Keratinocyte (primary cell): Measurements from ENCODE around the gene POMT2. TPM values are rescaled to one million over a fixed set of nuclear protein-coding genes. Genes with fewer than 3 reads are reported as not detected.

Experiments
- DNase-seq: peaks from one replicate; pipeline ENCODE4 v3.0.0-alpha.2; 2011; ENCODE audit warnings: low read depth, missing footprints, low spot score
- FAIRE-seq: peaks from 2 replicates; lab custom pipeline; 2011; peaks lifted over from hg19 to GRCh38; lab: Jason Lieb, UNC
- H2AFZ ChIP-seq: 2 replicates; pipeline ENCODE4 v1.6.0; 2012; ENCODE audit warnings: low read length, control low read depth, inconsistent platforms; ENCODE audit not compliant: control insufficient read depth
- H3K27ac ChIP-seq: 2 replicates; pipeline ENCODE4 v1.5.1; 2011; ENCODE audit warnings: low read length; ENCODE audit not compliant: control insufficient read depth, insufficient read depth
- H3K27me3 ChIP-seq: 3 replicates; pipeline ENCODE4 v1.6.0; 2011; ENCODE audit warnings: low read length; ENCODE audit not compliant: control insufficient read depth, insufficient read depth; ENCODE audit errors: extremely low read depth
- H3K36me3 ChIP-seq, 2 experiments: 2 replicates in 1 of 2; 3 replicates in 1 of 2; pipeline ENCODE4 v1.5.1; 2011; ENCODE audit warnings: low read length in 2 of 2, mild to moderate bottlenecking in 1 of 2; ENCODE audit not compliant: control insufficient read depth in 2 of 2, insufficient read depth in 2 of 2; ENCODE audit errors: extremely low read depth in 1 of 2
- H3K4me1 ChIP-seq: 3 replicates; pipeline ENCODE4 v1.5.1; 2011; ENCODE audit warnings: low read length; ENCODE audit not compliant: control insufficient read depth, insufficient read depth; ENCODE audit errors: extremely low read depth
- H3K4me2 ChIP-seq: 3 replicates; pipeline ENCODE4 v1.6.0; 2011; ENCODE audit warnings: low read depth, low read length; ENCODE audit not compliant: control insufficient read depth, insufficient read depth; ENCODE audit errors: extremely low read depth
- H3K4me3 ChIP-seq, 3 experiments: fragments of 200-600 bp in 1 of 3; sonication (generic) in 1 of 3; 2 replicates in 2 of 3; 3 replicates in 1 of 3; pipeline ENCODE4 v1.5.1; 2011 to 2016; ENCODE audit warnings: low read length in 3 of 3, mild to moderate bottlenecking in 3 of 3, control low read depth in 2 of 3, inconsistent platforms in 1 of 3, low read depth in 1 of 3, mixed read lengths in 1 of 3, mixed run types in 1 of 3, moderate library complexity in 1 of 3; ENCODE audit not compliant: control insufficient read depth in 2 of 3, insufficient read depth in 2 of 3; ENCODE audit errors: extremely low read depth in 1 of 3
- H3K79me2 ChIP-seq: 2 replicates; pipeline ENCODE4 v1.6.0; 2012; ENCODE audit warnings: low read length; ENCODE audit not compliant: control insufficient read depth, insufficient read depth
- H3K9ac ChIP-seq: 3 replicates; pipeline ENCODE4 v1.6.0; 2011; ENCODE audit warnings: low read length; ENCODE audit not compliant: control insufficient read depth, insufficient read depth; ENCODE audit errors: extremely low read depth
- H3K9me1 ChIP-seq: 3 replicates; pipeline ENCODE4 v1.6.0; 2011; ENCODE audit warnings: low read length; ENCODE audit not compliant: control insufficient read depth, insufficient read depth; ENCODE audit errors: extremely low read depth
- H3K9me3 ChIP-seq: 2 replicates; pipeline ENCODE4 v1.5.1; 2012; ENCODE audit warnings: low read depth, low read length; ENCODE audit not compliant: control insufficient read depth
- H4K20me1 ChIP-seq: 3 replicates; pipeline ENCODE4 v1.6.0; 2011; ENCODE audit warnings: low read length; ENCODE audit not compliant: control insufficient read depth, insufficient read depth; ENCODE audit errors: extremely low read depth
- EZH2 ChIP-seq: IDR thresholded peaks from one replicate; pipeline ENCODE4 v1.6.1; 2012; ENCODE audit warnings: inconsistent platforms, mild to moderate bottlenecking, low read length, moderate library complexity
- dilution Hi-C: fragments of 300-500 bp; cut with MboI; formaldehyde crosslinking; loops from one replicate; pipeline ENCODE4 v1.7.0; 2020; ENCODE audit warnings: low sequenced_read_pairs; ENCODE audit not compliant: extremely low pct_ligation_motif_present
- polyA plus RNA-seq, 5 experiments: library from polyadenylated mRNA; depleted of rRNA in 3 of 5; stranded (reverse) in 3 of 5; stranded (forward) in 1 of 5; unstranded in 1 of 5; fragments of >200 nt; gene quantifications; 1 replicate in 1 of 5; 2 replicates in 3 of 5; 3 replicates in 1 of 5; pipeline versions ENCODE4 v1.2.1 to v1.2.3, GENCODE V29; 2011 to 2012; ENCODE audit warnings: missing spikeins in 2 of 5, low read depth in 1 of 5, low replicate concordance in 1 of 5
- TF ChIP-seq, protein P1 (sequence below), 3 experiments: IDR thresholded peaks in 1 of 3; conservative IDR thresholded peaks in 1 of 3; optimal IDR thresholded peaks in 1 of 3; 2 replicates in 2 of 3; 3 replicates in 1 of 3; pipeline versions ENCODE3 to v1.5.1; 2011; ENCODE audit warnings: low read length in 3 of 3, mild to moderate bottlenecking in 3 of 3, moderate library complexity in 2 of 3, control low read depth in 1 of 3, inconsistent platforms in 1 of 3; ENCODE audit not compliant: insufficient read depth in 2 of 3; ENCODE audit errors: extremely low read depth in 1 of 3

POMT2 gene
- polyA plus RNA-seq, 1 donor (not counting 4 experiments of a cell fraction or from before 2014, with no cell fraction given), result 21.1 TPM

DNA sequence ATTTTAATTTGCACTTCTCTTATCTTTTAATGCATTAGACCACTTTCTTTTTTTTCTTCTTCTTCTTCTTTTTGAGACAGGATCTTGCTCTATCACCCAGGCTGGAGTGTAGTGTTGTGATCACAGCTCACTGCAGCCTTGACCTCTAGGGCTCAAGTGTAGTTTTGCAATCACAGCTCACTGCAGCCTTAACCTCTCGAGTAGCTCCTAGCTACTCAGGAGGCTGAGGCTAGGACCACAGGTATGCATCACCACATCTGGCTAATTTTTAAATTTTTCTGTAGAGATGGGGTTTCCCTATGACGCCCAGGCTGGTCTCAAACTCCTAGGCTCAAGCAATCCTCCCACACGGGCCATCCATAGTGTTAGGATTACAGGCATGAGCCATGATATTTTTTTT is 43.5 kb upstream of the POMT2 start:
- dilution Hi-C loops, result no loop called here
- no peak overlapping the region for H3K4me3 ChIP-seq
- no peak overlapping the region for H3K4me2 ChIP-seq
- H3K27ac ChIP-seq, result no peak overlapping the region
- TF ChIP-seq, protein P1, sequence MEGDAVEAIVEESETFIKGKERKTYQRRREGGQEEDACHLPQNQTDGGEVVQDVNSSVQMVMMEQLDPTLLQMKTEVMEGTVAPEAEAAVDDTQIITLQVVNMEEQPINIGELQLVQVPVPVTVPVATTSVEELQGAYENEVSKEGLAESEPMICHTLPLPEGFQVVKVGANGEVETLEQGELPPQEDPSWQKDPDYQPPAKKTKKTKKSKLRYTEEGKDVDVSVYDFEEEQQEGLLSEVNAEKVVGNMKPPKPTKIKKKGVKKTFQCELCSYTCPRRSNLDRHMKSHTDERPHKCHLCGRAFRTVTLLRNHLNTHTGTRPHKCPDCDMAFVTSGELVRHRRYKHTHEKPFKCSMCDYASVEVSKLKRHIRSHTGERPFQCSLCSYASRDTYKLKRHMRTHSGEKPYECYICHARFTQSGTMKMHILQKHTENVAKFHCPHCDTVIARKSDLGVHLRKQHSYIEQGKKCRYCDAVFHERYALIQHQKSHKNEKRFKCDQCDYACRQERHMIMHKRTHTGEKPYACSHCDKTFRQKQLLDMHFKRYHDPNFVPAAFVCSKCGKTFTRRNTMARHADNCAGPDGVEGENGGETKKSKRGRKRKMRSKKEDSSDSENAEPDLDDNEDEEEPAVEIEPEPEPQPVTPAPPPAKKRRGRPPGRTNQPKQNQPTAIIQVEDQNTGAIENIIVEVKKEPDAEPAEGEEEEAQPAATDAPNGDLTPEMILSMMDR (optimal IDR thresholded peaks at IDR 0.05 in 1 of 3, IDR thresholded peaks at IDR 0.05 in 1 of 3, conservative IDR thresholded peaks at IDR 0.05 in 1 of 3; ENCODE audit: extremely low read depth in 1 of 3, insufficient read depth in 2 of 3, low read length in 3 of 3), result no peak
- TF ChIP-seq EZH2, result no peak
- no peaks in the 10 kb centered on the region for H3K27me3 ChIP-seq
- H3K36me3 ChIP-seq, result no peaks in the 10 kb centered on the region
- H3K4me1 ChIP-seq, result no peaks in the 10 kb centered on the region
- no peaks in the 10 kb centered on the region for H3K79me2 ChIP-seq
- H4K20me1 ChIP-seq, result no peaks in the 10 kb centered on the region
- no peak for FAIRE-seq
- no peak overlapping the region for H2AFZ ChIP-seq
- DNase-seq, result no peak
- no peak overlapping the region for H3K9ac ChIP-seq
- no peaks in the 10 kb centered on the region for H3K9me3 ChIP-seq
- H3K9me1 ChIP-seq, result no peaks in the 10 kb centered on the region

DNA sequence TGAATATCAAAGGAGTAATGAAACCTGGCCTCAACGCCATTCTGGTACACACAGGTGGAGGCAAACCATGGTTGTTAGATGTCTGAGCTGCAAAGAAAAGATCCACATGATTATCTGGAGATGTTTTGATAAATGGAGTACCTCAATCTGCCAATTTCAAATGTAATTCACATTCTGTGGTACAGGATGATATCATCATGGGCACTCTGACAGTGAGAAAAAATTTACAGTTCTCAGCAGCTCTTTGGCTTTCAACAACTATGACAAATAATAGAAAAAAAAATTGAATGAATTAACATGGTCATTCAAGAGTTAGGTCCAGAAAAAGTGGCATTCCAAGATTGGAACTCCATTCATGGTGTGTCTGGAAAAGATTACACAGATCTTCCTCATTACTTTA is 38.9 kb upstream of the POMT2 start:
- Histone ChIP-seq H4K20me1 (no peaks in the 10 kb centered on the region), H3K9me1 (no peaks in the 10 kb centered on the region), H3K4me3 (no peak overlapping the region), H3K4me1 (no peaks in the 10 kb centered on the region), H3K27ac (no peak overlapping the region), H3K9ac (no peak overlapping the region), H3K36me3 (no peaks in the 10 kb centered on the region), H3K27me3 (no peaks in the 10 kb centered on the region), H3K9me3 (no peaks in the 10 kb centered on the region), H3K79me2 (no peaks in the 10 kb centered on the region), H2AFZ (no peak overlapping the region), H3K4me2 (no peak overlapping the region)
- no peak for FAIRE-seq
- dilution Hi-C loops, result no loop called here
- no peak for DNase-seq
- TF ChIP-seq, protein P1 (optimal IDR thresholded peaks at IDR 0.05 in 1 of 3, IDR thresholded peaks at IDR 0.05 in 1 of 3, conservative IDR thresholded peaks at IDR 0.05 in 1 of 3; ENCODE audit: extremely low read depth in 1 of 3, insufficient read depth in 2 of 3, low read length in 3 of 3), result no peak
- TF ChIP-seq EZH2, result no peak
